Endothelial cell of umbilical vein (primary cell): ENCODE results near the gene MUC4. TPM values are rescaled to one million over a fixed set of nuclear protein-coding genes. Genes with fewer than 3 reads are reported as not detected.

Experiments used
- BruUV-seq: library from RNA; stranded (reverse); fragments of 400-500 nt; replicated peaks from 2 replicates; lab custom pipeline; 2021; lab: Mats Ljungman, UMichigan
- CTCF ChIA-PET: fragments of 300-600, 350-600 bp; sonication (Branson Sonifier 250); formaldehyde crosslinking; loops from one replicate; lab custom pipeline; 2021; ENCODE audit warnings: antibody characterized with exemption, inconsistent platforms; lab: Charles Lee
- POLR2A ChIA-PET: fragments of 300-600, 350-600 bp; sonication (Branson Sonifier 250); formaldehyde crosslinking; loops from one replicate; lab custom pipeline; 2021; ENCODE audit warnings: antibody characterized with exemption, inconsistent platforms; lab: Charles Lee
- DNase-seq: peaks from one replicate; pipeline ENCODE4 v3.0.0-alpha.2; 2011; ENCODE audit warnings: low read depth, low spot score
- FAIRE-seq: peaks from 2 replicates; lab custom pipeline; 2011; peaks lifted over from hg19 to GRCh38; lab: Jason Lieb, UNC
- H2AFZ ChIP-seq: 2 replicates; pipeline ENCODE4 v1.6.0; 2012; ENCODE audit warnings: low read depth, low read length, control low read depth, inconsistent platforms
- H3K27ac ChIP-seq: 2 replicates; pipeline ENCODE4 v1.5.1; 2011; ENCODE audit warnings: low read depth, mild to moderate bottlenecking, control low read depth, low read length, moderate library complexity; ENCODE audit not compliant: insufficient read depth
- H3K27me3 ChIP-seq, 2 experiments: 2 replicates each; pipeline versions ENCODE4 v1.6.0 to v1.6.1; 2011; ENCODE audit warnings: low read length in 2 of 2, mixed read lengths in 1 of 2; ENCODE audit not compliant: control insufficient read depth in 2 of 2, insufficient read depth in 2 of 2
- H3K36me3 ChIP-seq, 2 experiments: 2 replicates in 1 of 2; 3 replicates in 1 of 2; pipeline ENCODE4 v1.5.1; 2011; ENCODE audit warnings: low read length in 2 of 2, mild to moderate bottlenecking in 1 of 2, moderate library complexity in 1 of 2; ENCODE audit not compliant: control insufficient read depth in 2 of 2, insufficient read depth in 2 of 2; ENCODE audit errors: extremely low read depth in 1 of 2
- H3K4me1 ChIP-seq: 3 replicates; pipeline ENCODE4 v1.5.1; 2011; ENCODE audit warnings: mild to moderate bottlenecking, low read length; ENCODE audit not compliant: control insufficient read depth, insufficient read depth; ENCODE audit errors: extremely low read depth
- H3K4me2 ChIP-seq: 2 replicates; pipeline ENCODE4 v1.6.1; 2011; ENCODE audit warnings: low read length, control low read depth, mixed read lengths; ENCODE audit not compliant: insufficient read depth
- H3K4me3 ChIP-seq, 3 experiments: fragments of 200-600 bp in 1 of 3; sonication (generic), shearing (Covaris generic) in 1 of 3; replicated peaks in 1 of 3; 2 replicates each; pipeline ENCODE4 v1.5.1; 2011 to 2016; ENCODE audit warnings: control low read depth in 3 of 3, low read length in 3 of 3, mild to moderate bottlenecking in 2 of 3, inconsistent platforms in 1 of 3, low read depth in 1 of 3, moderate library complexity in 1 of 3; ENCODE audit not compliant: insufficient read depth in 1 of 3
- H3K79me2 ChIP-seq: 2 replicates; pipeline ENCODE4 v1.6.0; 2012; ENCODE audit warnings: low read length, inconsistent platforms; ENCODE audit not compliant: control insufficient read depth, insufficient read depth
- H3K9ac ChIP-seq: replicated peaks from 2 replicates; pipeline ENCODE3; 2011; ENCODE audit warnings: low read length, control low read depth; ENCODE audit not compliant: insufficient read depth; ENCODE audit errors: extremely low read depth
- H3K9me1 ChIP-seq: replicated peaks from 3 replicates; pipeline ENCODE4 v1.6.0; 2011; ENCODE audit warnings: mild to moderate bottlenecking, low read length; ENCODE audit not compliant: control insufficient read depth, insufficient read depth; ENCODE audit errors: extremely low read depth
- H3K9me3 ChIP-seq: replicated peaks from 2 replicates; pipeline ENCODE4 v1.5.1; 2012; ENCODE audit warnings: low read length, inconsistent platforms; ENCODE audit not compliant: control insufficient read depth, insufficient read depth
- H4K20me1 ChIP-seq: replicated peaks from 2 replicates; pipeline ENCODE3; 2011; ENCODE audit warnings: mild to moderate bottlenecking, low read length; ENCODE audit not compliant: control insufficient read depth, insufficient read depth; ENCODE audit errors: extremely low read depth
- EZH2 ChIP-seq: IDR thresholded peaks from 2 replicates; pipeline ENCODE4 v1.6.1; 2012; ENCODE audit warnings: borderline replicate concordance, low read depth, mild to moderate bottlenecking, moderate library complexity, low read length, inconsistent platforms; ENCODE audit not compliant: severe bottlenecking
- FOS ChIP-seq: IDR thresholded peaks from 2 replicates; pipeline ENCODE4 v1.6.1; 2011; ENCODE audit warnings: mild to moderate bottlenecking, low read length, moderate library complexity, borderline replicate concordance; ENCODE audit not compliant: insufficient read depth
- GATA2 ChIP-seq: IDR thresholded peaks from 2 replicates; pipeline ENCODE4 v1.7.0; 2011; ENCODE audit warnings: low read depth, mild to moderate bottlenecking, moderate library complexity, mixed read lengths, low read length; ENCODE audit not compliant: insufficient read length, insufficient read depth
- JUN ChIP-seq: IDR thresholded peaks from 2 replicates; pipeline ENCODE4 v1.6.1; 2011; ENCODE audit warnings: borderline replicate concordance, low read depth; ENCODE audit not compliant: insufficient read length, insufficient read depth
- MYC ChIP-seq: IDR thresholded peaks from one replicate; pipeline ENCODE4 v1.6.1; 2011; ENCODE audit warnings: mild to moderate bottlenecking, low read depth, low read length
- POLR2A ChIP-seq: IDR thresholded peaks from 2 replicates; pipeline ENCODE4 v1.6.1; 2012; ENCODE audit warnings: low read depth, mild to moderate bottlenecking, control low read depth, low read length
- POLR2AphosphoS5 ChIP-seq: IDR thresholded peaks from 2 replicates; pipeline ENCODE4 v1.6.1; 2012; ENCODE audit warnings: low read depth, mild to moderate bottlenecking, control low read depth, low read length, moderate library complexity; ENCODE audit not compliant: insufficient read depth
- dilution Hi-C: fragments of 300-500 bp; cut with MboI; formaldehyde crosslinking; loops from one replicate; pipeline ENCODE4 v1.15.0; 2019; ENCODE audit warnings: low sequenced_read_pairs; ENCODE audit not compliant: extremely low pct_ligation_motif_present
- intact Hi-C: fragments of 100-400 bp; cut with micrococcal nuclease; formaldehyde crosslinking; loops from one replicate; pipeline ENCODE4 v1.10.0; 2022
- polyA plus RNA-seq, 4 experiments: library from polyadenylated mRNA; depleted of rRNA in 3 of 4; stranded (reverse) in 3 of 4; unstranded in 1 of 4; fragments of >200 nt; gene quantifications; 2 replicates each; pipeline versions ENCODE4 v1.2.1 to v1.2.3, GENCODE V29; 2011 to 2012; ENCODE audit warnings: missing spikeins in 1 of 4
- total RNA-seq: library from RNA; stranded (reverse); gene quantifications from 2 replicates; pipeline ENCODE4 v1.2.3, GENCODE V29; 2021
- TF ChIP-seq, protein P1 (sequence below): IDR thresholded peaks from 2 replicates; pipeline ENCODE4 v1.6.1; 2011; ENCODE audit not compliant: insufficient read depth, insufficient read length
- TF ChIP-seq, protein P2 (sequence below), 2 donors: IDR thresholded peaks; 1 replicate in 1 of 2; 2 replicates in 1 of 2; pipeline ENCODE4 v1.5.1; 2011; ENCODE audit warnings: low read length in 2 of 2, mild to moderate bottlenecking in 2 of 2, moderate library complexity in 2 of 2, control low read depth in 1 of 2, inconsistent platforms in 1 of 2, low read depth in 1 of 2; ENCODE audit not compliant: insufficient read depth in 1 of 2; ENCODE audit errors: extremely low read depth in 1 of 2

The MUC4 gene
- total and polyA plus RNA-seq, 2 donors (not counting 3 experiments of a cell fraction or from before 2014, with no cell fraction given): 0.04 TPM; not detected in 1

DNA sequence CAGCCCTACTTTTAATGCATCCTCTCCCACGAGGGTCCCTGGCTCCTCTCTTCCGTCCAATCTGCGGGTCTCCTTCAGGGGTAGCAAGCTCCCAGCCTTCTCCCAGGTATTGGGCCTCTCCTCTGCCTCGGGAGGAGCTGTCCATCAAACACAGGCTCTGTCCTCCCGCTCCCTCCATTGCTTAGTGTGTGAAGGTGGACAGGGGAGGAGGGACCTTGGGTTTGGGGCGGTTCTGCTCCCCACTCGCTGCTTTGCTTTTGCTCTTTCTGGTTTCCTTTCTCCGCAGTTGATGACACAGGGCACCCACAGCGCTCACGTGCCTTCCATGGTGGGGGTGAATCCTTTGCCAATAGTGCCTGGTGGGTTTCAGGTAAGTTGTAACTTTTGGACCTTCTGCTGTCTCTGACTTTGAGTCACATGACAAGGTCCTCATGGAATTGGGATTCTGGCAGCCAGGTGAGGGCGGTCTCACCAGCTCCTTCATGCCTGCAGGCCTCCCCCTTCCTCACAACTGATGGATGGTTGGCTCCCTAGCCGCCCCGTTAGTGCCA lies 72.1 kb downstream of the MUC4 start:
- Histone ChIP-seq H3K27ac (no peak overlapping the region), H4K20me1 (no peaks in the 10 kb centered on the region), H3K9ac (no peak overlapping the region), H3K4me2 (no peak overlapping the region), H3K9me3 (no peaks in the 10 kb centered on the region), H3K9me1 (no peaks in the 10 kb centered on the region), H2AFZ (no peak overlapping the region), H3K36me3 (no peaks in the 10 kb centered on the region), H3K79me2 (no peaks in the 10 kb centered on the region), H3K4me1 (no peaks in the 10 kb centered on the region), H3K4me3 (no peak overlapping the region), H3K27me3 (peaks cover 0 to 2% of the 10 kb centered on the region in 2 experiments)
- FAIRE-seq: no peak
- CTCF ChIA-PET: interaction anchor here (0.9 kb wide), 1 partner anchor 23 kb away, joined by 3 read pairs; no protein-coding TSS in a partner anchor
- dilution Hi-C loops (no loop called here), intact Hi-C loops (no loop called here)
- BruUV-seq: no TSS peak
- no peak for DNase-seq
- POLR2A ChIA-PET: no interaction called here
- TF ChIP-seq EZH2 (no peak), POLR2AphosphoS5 (no peak), JUN (no peak), POLR2A (no peak), GATA2 (no peak), MYC (no peak), FOS (no peak)
- TF ChIP-seq, protein P1, sequence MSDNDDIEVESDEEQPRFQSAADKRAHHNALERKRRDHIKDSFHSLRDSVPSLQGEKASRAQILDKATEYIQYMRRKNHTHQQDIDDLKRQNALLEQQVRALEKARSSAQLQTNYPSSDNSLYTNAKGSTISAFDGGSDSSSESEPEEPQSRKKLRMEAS: no peak
- TF ChIP-seq, protein P2, sequence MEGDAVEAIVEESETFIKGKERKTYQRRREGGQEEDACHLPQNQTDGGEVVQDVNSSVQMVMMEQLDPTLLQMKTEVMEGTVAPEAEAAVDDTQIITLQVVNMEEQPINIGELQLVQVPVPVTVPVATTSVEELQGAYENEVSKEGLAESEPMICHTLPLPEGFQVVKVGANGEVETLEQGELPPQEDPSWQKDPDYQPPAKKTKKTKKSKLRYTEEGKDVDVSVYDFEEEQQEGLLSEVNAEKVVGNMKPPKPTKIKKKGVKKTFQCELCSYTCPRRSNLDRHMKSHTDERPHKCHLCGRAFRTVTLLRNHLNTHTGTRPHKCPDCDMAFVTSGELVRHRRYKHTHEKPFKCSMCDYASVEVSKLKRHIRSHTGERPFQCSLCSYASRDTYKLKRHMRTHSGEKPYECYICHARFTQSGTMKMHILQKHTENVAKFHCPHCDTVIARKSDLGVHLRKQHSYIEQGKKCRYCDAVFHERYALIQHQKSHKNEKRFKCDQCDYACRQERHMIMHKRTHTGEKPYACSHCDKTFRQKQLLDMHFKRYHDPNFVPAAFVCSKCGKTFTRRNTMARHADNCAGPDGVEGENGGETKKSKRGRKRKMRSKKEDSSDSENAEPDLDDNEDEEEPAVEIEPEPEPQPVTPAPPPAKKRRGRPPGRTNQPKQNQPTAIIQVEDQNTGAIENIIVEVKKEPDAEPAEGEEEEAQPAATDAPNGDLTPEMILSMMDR (IDR thresholded peaks at IDR 0.05; ENCODE audit: extremely low read depth in 1 of 2, insufficient read depth in 1 of 2, low read depth in 1 of 2, low read length in 2 of 2): no peak
